ENCODE measurements around the gene STARD13.

DNA sequence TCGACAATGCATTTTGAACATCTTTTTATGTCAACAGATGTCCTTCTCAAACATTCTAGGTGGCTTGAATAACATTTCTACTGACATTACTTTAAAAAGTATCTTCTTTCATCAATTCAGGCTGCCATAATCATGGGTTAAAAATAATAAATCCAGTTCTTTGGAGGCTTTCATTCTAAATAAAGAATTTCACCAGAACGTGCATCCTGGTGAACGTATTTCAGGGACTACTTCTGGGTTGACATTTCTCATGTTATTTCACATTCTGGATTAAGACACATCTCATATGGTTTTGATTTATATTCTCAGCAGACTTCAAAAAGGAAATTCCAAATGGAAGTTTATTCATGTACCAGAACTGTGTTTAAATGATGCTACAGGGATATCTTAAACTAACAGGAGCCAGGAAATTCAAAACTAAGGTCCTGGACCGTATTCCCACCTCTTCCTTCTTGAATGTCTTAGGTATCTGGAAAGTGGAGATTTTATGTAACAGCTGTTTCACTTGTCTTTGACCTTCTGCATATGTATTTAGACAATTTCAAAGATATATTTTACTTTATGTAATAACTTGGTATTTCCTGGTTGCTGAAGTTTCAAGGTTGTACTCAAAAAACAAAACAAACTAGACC is 107.2 kb downstream of the STARD13 start:
- TF ChIP-seq GATA3 (IDR thresholded peaks at IDR 0.05; ENCODE audit: low read depth, low read length): no peak
- TF ChIP-seq GATA2 (IDR thresholded peaks at IDR 0.05; ENCODE audit: low read depth, low read length): no peak
